ENCODE data around the gene NPTX2. TPM values are rescaled to one million over a fixed set of nuclear protein-coding genes. Genes with fewer than 3 reads are reported as not detected.

NPTX2 gene
- total and polyA plus RNA-seq, 10 of the 15 experiments (the other 5 are each of a cell fraction or from before 2014, with no cell fraction given): 0.04 TPM; not detected in 9

- no peak for TF ChIP-seq ZNF24 (IDR thresholded peaks at IDR 0.05)
- no peak for TF ChIP-seq CBFB (IDR thresholded peaks at IDR 0.05; ENCODE audit: low read depth)
Measured at GRCh38 chr7:98647326-98647725, 30.2 kb downstream of the NPTX2 start (continued).

GRCh38 chr7:98651760-98652159 is 34.7 kb downstream of the NPTX2 start:
- SMC1A ChIA-PET (ENCODE audit: uncharacterized antibody, unreplicated experiment): no interaction called here
- Histone ChIP-seq H3K9me3 (replicated peaks; ENCODE audit: control insufficient read depth, insufficient read depth, low read length) (peaks cover 2% of the 10 kb centered on the region; the same call in 2 of the 3 replicates), H3K4me2 (ENCODE audit: control insufficient read depth, insufficient read depth) (no peak overlapping the region), H3K4me3 (no peak overlapping the region), H3K27me3 (replicated peaks in 1 of 2; ENCODE audit: control insufficient read depth in 2 of 2, insufficient read depth in 2 of 2, low read length in 1 of 2) (no peaks in the 10 kb centered on the region), H3K27ac (ENCODE audit: control insufficient read depth, insufficient read depth) (no peak overlapping the region), H3K36me3 (ENCODE audit: control insufficient read depth in 2 of 2, insufficient read depth in 2 of 2, low read length in 1 of 2) (no peaks in the 10 kb centered on the region), H3K79me2 (ENCODE audit: control insufficient read depth, insufficient read depth, low read length) (no peaks in the 10 kb centered on the region), H3K9ac (ENCODE audit: control insufficient read depth, insufficient read depth, low read length) (no peak overlapping the region), H2AFZ (ENCODE audit: control insufficient read depth, low read depth, low read length) (no peak overlapping the region), H4K20me1 (ENCODE audit: control insufficient read depth, insufficient read depth) (no peaks in the 10 kb centered on the region), H3K4me1 (ENCODE audit: control insufficient read depth, insufficient read depth, low read length) (no peaks in the 10 kb centered on the region)
- POLR2A ChIA-PET: no interaction called here
- in situ Hi-C loops (cut with MboI): no loop called here
- CTCF ChIA-PET: no interaction called here
- BruUV-seq (replicated peaks): no TSS peak
- DNase-seq (ENCODE audit: low read depth, low spot score) (no peak), ATAC-seq (no peak), FAIRE-seq (no peak)
- intact Hi-C loops (cut with micrococcal nuclease; ENCODE audit: unreplicated experiment): no loop called here
- RAD21 ChIA-PET (ENCODE audit: unreplicated experiment): no interaction called here
- TF ChIP-seq NKRF (conservative IDR thresholded peaks at IDR 0.05) (no peak), ZBTB33 (IDR thresholded peaks at IDR 0.05) (no peak), HSF1 (IDR thresholded peaks at IDR 0.05; ENCODE audit: low read depth, low read length) (no peak), ZNF687 (IDR thresholded peaks at IDR 0.05) (no peak), GATAD2B (conservative IDR thresholded peaks at IDR 0.05; ENCODE audit: low read depth) (no peak), PKNOX1 (IDR thresholded peaks at IDR 0.05) (no peak), ZSCAN29 (IDR thresholded peaks at IDR 0.05) (no peak)
- WGBS (ENCODE audit: insufficient coverage, insufficient replicate concordance, low lambda C conversion rate, missing lambda C conversion rate): 49% methylated on average over 6 of the region's 6 CpGs
